ENCODE data around the gene FMNL1. TPM values are rescaled to one million over a fixed set of nuclear protein-coding genes. Genes with fewer than 3 reads are reported as not detected.

Gene FMNL1
- polyA plus RNA-seq, 4 donors: 5.7 to 7.7 (median 6.5) TPM

- DNase-seq (ENCODE audit: low read depth in 4 of 4, low spot score in 3 of 4): no peak
Measured at GRCh38 chr17:45296833-45297124, 75.1 kb downstream of the FMNL1 start.

Other genes starting within 250 kb of the FMNL1 start
- 10 to 100 TPM; 42.4 to 58.4 (median 53.4) TPM for gene DCAKD, start 170.3 kb upstream of the FMNL1 start, polyA plus RNA-seq (ENCODE audit: insufficient read length in 4 of 4)
- 10 to 100 TPM; 53.6 to 83.3 (median 65.3) TPM for gene NMT1, start 160.6 kb upstream of the FMNL1 start, polyA plus RNA-seq (ENCODE audit: insufficient read length in 4 of 4)
- gene PLCD3, start 89.4 kb upstream of the FMNL1 start, polyA plus RNA-seq (ENCODE audit: insufficient read length in 4 of 4): 100 to 1,000 TPM in 1 of 4 donors, 10 to 100 TPM in 3; 25.8 to 106 (median 30.2) TPM
- 10 to 100 TPM in 3 of 4 donors, 1 to 10 TPM in 1; 9.3 to 19.2 (median 11.4) TPM for gene ACBD4, start 86.2 kb upstream of the FMNL1 start, polyA plus RNA-seq (ENCODE audit: insufficient read length in 4 of 4)
- 10 to 100 TPM; 32.8 to 46.1 (median 41.2) TPM for gene HEXIM1, start 73.4 kb upstream of the FMNL1 start, polyA plus RNA-seq (ENCODE audit: insufficient read length in 4 of 4)
- 10 to 100 TPM in 3 of 4 donors, 1 to 10 TPM in 1; 8.7 to 19.3 (median 10.5) TPM for gene HEXIM2, start 60.0 kb upstream of the FMNL1 start, polyA plus RNA-seq (ENCODE audit: insufficient read length in 4 of 4)
- under 1 TPM; 0.09 to 0.41 (median 0.17) TPM for gene SPATA32, start 40.2 kb downstream of the FMNL1 start, polyA plus RNA-seq (ENCODE audit: insufficient read length in 4 of 4)
- gene MAP3K14, start 95.1 kb downstream of the FMNL1 start, polyA plus RNA-seq (ENCODE audit: insufficient read length in 4 of 4): 1 to 10 TPM; 5.5 to 7.7 (median 6.1) TPM
- 10 to 100 TPM in 3 of 4 donors, 1 to 10 TPM in 1; 9.4 to 20.8 (median 13.5) TPM for gene ARHGAP27, start 211.0 kb downstream of the FMNL1 start, polyA plus RNA-seq (ENCODE audit: insufficient read length in 4 of 4)